Measurements from ENCODE around the gene LRCH4.

DNA sequence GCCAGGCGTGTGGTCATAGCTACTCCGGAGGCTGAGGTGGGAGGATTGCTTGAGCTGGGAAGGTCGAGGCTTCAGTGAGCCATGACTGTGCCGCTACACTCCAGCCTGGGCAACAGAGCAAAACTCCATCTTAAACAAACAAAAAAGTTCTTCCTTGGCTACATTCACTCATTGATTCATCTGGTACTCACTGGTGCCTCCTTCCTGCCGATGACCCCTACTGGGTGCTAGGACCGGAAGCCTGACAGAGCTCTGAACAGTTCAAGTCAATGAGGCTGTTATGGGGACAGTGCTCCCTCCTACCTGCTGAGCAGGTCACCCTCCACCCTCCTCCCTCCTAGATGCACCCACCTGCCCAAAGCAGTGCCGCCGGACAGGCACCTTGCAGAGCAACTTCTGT, 21.2 kb upstream of the LRCH4 start:
- TF ChIP-seq, protein P1, sequence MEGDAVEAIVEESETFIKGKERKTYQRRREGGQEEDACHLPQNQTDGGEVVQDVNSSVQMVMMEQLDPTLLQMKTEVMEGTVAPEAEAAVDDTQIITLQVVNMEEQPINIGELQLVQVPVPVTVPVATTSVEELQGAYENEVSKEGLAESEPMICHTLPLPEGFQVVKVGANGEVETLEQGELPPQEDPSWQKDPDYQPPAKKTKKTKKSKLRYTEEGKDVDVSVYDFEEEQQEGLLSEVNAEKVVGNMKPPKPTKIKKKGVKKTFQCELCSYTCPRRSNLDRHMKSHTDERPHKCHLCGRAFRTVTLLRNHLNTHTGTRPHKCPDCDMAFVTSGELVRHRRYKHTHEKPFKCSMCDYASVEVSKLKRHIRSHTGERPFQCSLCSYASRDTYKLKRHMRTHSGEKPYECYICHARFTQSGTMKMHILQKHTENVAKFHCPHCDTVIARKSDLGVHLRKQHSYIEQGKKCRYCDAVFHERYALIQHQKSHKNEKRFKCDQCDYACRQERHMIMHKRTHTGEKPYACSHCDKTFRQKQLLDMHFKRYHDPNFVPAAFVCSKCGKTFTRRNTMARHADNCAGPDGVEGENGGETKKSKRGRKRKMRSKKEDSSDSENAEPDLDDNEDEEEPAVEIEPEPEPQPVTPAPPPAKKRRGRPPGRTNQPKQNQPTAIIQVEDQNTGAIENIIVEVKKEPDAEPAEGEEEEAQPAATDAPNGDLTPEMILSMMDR (IDR thresholded peaks at IDR 0.05): no peak
- TF ChIP-seq, protein P2, sequence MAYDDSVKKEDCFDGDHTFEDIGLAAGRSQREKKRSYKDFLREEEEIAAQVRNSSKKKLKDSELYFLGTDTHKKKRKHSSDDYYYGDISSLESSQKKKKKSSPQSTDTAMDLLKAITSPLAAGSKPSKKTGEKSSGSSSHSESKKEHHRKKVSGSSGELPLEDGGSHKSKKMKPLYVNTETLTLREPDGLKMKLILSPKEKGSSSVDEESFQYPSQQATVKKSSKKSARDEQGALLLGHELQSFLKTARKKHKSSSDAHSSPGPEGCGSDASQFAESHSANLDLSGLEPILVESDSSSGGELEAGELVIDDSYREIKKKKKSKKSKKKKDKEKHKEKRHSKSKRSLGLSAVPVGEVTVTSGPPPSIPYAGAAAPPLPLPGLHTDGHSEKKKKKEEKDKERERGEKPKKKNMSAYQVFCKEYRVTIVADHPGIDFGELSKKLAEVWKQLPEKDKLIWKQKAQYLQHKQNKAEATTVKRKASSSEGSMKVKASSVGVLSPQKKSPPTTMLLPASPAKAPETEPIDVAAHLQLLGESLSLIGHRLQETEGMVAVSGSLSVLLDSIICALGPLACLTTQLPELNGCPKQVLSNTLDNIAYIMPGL (CRISPR knock-in tag; IDR thresholded peaks at IDR 0.05; ENCODE audit: borderline replicate concordance): no peak

All from A549 (cell line).